Esophagus (tissue), 2 donors: ENCODE results near the gene PUS1. TPM values are rescaled to one million over a fixed set of nuclear protein-coding genes. Genes with fewer than 3 reads are reported as not detected.

Source experiments
- H3K27ac ChIP-seq, 2 donors: one replicate each; pipeline ENCODE4 v1.5.1; 2013; ENCODE audit warnings: low read depth in 2 of 2, mild to moderate bottlenecking in 2 of 2, inconsistent platforms in 1 of 2, low read length in 1 of 2, moderate library complexity in 1 of 2
- H3K27me3 ChIP-seq, 2 donors: one replicate each; pipeline ENCODE4 v1.6.1; 2013; ENCODE audit warnings: low read length in 2 of 2, control low read depth in 1 of 2, mild to moderate bottlenecking in 1 of 2; ENCODE audit not compliant: insufficient read depth in 2 of 2, control insufficient read depth in 1 of 2
- H3K36me3 ChIP-seq, 2 donors: one replicate each; pipeline ENCODE4 v1.6.1; 2013; ENCODE audit warnings: low read length in 1 of 2; ENCODE audit not compliant: control insufficient read depth in 2 of 2, insufficient read depth in 2 of 2
- H3K4me1 ChIP-seq, 2 donors: one replicate each; pipeline ENCODE4 v1.6.1; 2013; ENCODE audit warnings: low read length in 1 of 2; ENCODE audit not compliant: control insufficient read depth in 2 of 2, insufficient read depth in 2 of 2
- H3K4me3 ChIP-seq, 2 donors: one replicate each; pipeline ENCODE4 v1.5.1; 2013; ENCODE audit warnings: low read length in 2 of 2, mild to moderate bottlenecking in 2 of 2, low read depth in 1 of 2, moderate library complexity in 1 of 2
- H3K9me3 ChIP-seq, 2 donors: one replicate each; pipeline ENCODE4 v1.6.1; 2013; ENCODE audit warnings: mild to moderate bottlenecking in 2 of 2, low read depth in 1 of 2, low read length in 1 of 2, moderate library complexity in 1 of 2; ENCODE audit not compliant: control insufficient read depth in 2 of 2, insufficient read depth in 1 of 2
- WGBS, 2 donors: extraction: QIAGEN DNeasy Blood & Tissue Kit; methylation state at CpG; one replicate each; pipeline ENCODE4 v1.1.7; 2013; 5-methylcytosine and 5-hydroxymethylcytosine counted together
- polyA plus RNA-seq, 2 donors: library from polyadenylated mRNA; stranded (reverse); fragments of 200-250 nt; gene quantifications; one replicate each; pipeline ENCODE4 v1.2.3, GENCODE V29; 2013
- donor health status: healthy with polysubstance abuse.
- donor health status: Bipolar disorder and iron deficiency.

PUS1 gene
- polyA plus RNA-seq, 2 donors, result 27.5 to 28.7 TPM

GRCh38 chr12:131894313-131894860 is 34.7 kb upstream of the PUS1 start, which contains the start of gene ULK1:
ULK1 (plus strand) TSS chr12:131894622; CDS start chr12:131895002, 380 bp downstream.
- peaks cover 4 to 8% of the 10 kb centered on the region in 2 donors for H3K4me1 ChIP-seq
- 0 to 1% methylated on average over 42 to 64 of the region's 64 CpGs for WGBS, 2 donors

GRCh38 chr12:131894981-131895639 is 34.0 kb upstream of the PUS1 start:
- Histone ChIP-seq H3K4me1 (peaks cover 4 to 8% of the 10 kb centered on the region in 2 donors), H3K9me3 (no peaks in the 10 kb centered on the region), H3K27me3 (no peaks in the 10 kb centered on the region), H3K4me3 (peak overlapping the region; percentile 57 to 69), H3K36me3 (peaks cover 0 to 7% of the 10 kb centered on the region in 2 donors), H3K27ac (peak overlapping the region; percentile 98 to 99)
- 2 to 3% methylated on average over 25 to 54 of the region's 54 CpGs for WGBS, 2 donors

More at GRCh38 chr12:131894313-131894860, 34.7 kb upstream of the PUS1 start, which contains the start of gene ULK1:
- peak within 1 kb of the TSS; percentile 98 to 99 for H3K27ac ChIP-seq
- H3K27me3 ChIP-seq, result no peaks in the 10 kb centered on the region
- H3K36me3 ChIP-seq, result peaks cover 0 to 7% of the 10 kb centered on the region in 2 donors
- H3K4me3 ChIP-seq, result peak within 1 kb of the TSS; percentile 57 to 70
- no peaks in the 10 kb centered on the region for H3K9me3 ChIP-seq

GRCh38 chr12:131895640-131896079 is 33.4 kb upstream of the PUS1 start:
- Histone ChIP-seq H3K36me3 (peaks cover 0 to 7% of the 10 kb centered on the region in 2 donors), H3K4me1 (peaks cover 4 to 12% of the 10 kb centered on the region in 2 donors), H3K9me3 (no peaks in the 10 kb centered on the region), H3K27me3 (no peaks in the 10 kb centered on the region), H3K4me3 (peak overlapping the region; percentile 57 to 69), H3K27ac (peak overlapping the region; percentile 98 to 99)
- 1 to 4% methylated on average over 12 of the region's 12 CpGs for WGBS, 2 donors

- H3K9me3 ChIP-seq, result no peaks in the 10 kb centered on the region
- peaks cover 4 to 13% of the 10 kb centered on the region in 2 donors for H3K4me1 ChIP-seq
- H3K27ac ChIP-seq, result peak overlapping the region; percentile 98 to 99
- H3K36me3 ChIP-seq, result peaks cover 0 to 7% of the 10 kb centered on the region in 2 donors
- H3K27me3 ChIP-seq, result no peaks in the 10 kb centered on the region
- WGBS, 2 donors, result 2% methylated on average over 38 to 39 of the region's 39 CpGs
- peak overlapping the region; percentile 57 to 69 for H3K4me3 ChIP-seq
These were observed 32.8 kb upstream of the PUS1 start for GRCh38 chr12:131896080-131896810.

GRCh38 chr12:131896811-131897270 is 32.2 kb upstream of the PUS1 start:
- WGBS, 2 donors, result 53 to 56% methylated on average over 14 of the region's 14 CpGs
- H3K27ac ChIP-seq, result peak overlapping the region; percentile 98 to 99
- H3K36me3 ChIP-seq, result peaks cover 0 to 7% of the 10 kb centered on the region in 2 donors
- H3K4me1 ChIP-seq, result peaks cover 7 to 19% of the 10 kb centered on the region in 2 donors
- no peaks in the 10 kb centered on the region for H3K9me3 ChIP-seq
- no peaks in the 10 kb centered on the region for H3K27me3 ChIP-seq
- peak overlapping the region; percentile 57 to 69 for H3K4me3 ChIP-seq

- Histone ChIP-seq H3K4me3 (no peak overlapping the region), H3K27ac (peak overlapping the region; percentile 98 to 99), H3K9me3 (no peaks in the 10 kb centered on the region), H3K27me3 (no peaks in the 10 kb centered on the region), H3K4me1 (peaks cover 12 to 23% of the 10 kb centered on the region in 2 donors), H3K36me3 (peaks cover 0 to 7% of the 10 kb centered on the region in 2 donors)
- 82 to 91% methylated on average over 18 of the region's 18 CpGs for WGBS, 2 donors
These were observed 31.8 kb upstream of the PUS1 start for GRCh38 chr12:131897276-131897675.

- whole genome bisulfite sequencing, 2 donors, result 78 to 83% methylated on average over 9 of the region's 9 CpGs
- H3K4me1 ChIP-seq, result peaks cover 17 to 28% of the 10 kb centered on the region in 2 donors
These were observed 31.2 kb upstream of the PUS1 start for GRCh38 chr12:131897875-131898274.

GRCh38 chr12:131900397-131900796 is 28.7 kb upstream of the PUS1 start:
- peaks cover 0 to 10% of the 10 kb centered on the region in 2 donors for H3K36me3 ChIP-seq
- no peak overlapping the region for H3K27ac ChIP-seq
- WGBS, 2 donors, result 64 to 71% methylated on average over 6 of the region's 6 CpGs
- no peak overlapping the region for H3K4me3 ChIP-seq
- H3K4me1 ChIP-seq, result peaks cover 19 to 39% of the 10 kb centered on the region in 2 donors
- no peaks in the 10 kb centered on the region for H3K27me3 ChIP-seq
- H3K9me3 ChIP-seq, result no peaks in the 10 kb centered on the region

More at GRCh38 chr12:131897875-131898274, 31.2 kb upstream of the PUS1 start:
- Histone ChIP-seq H3K9me3 (no peaks in the 10 kb centered on the region), H3K4me3 (no peak overlapping the region), H3K27me3 (no peaks in the 10 kb centered on the region), H3K27ac (no peak overlapping the region), H3K36me3 (peaks cover 0 to 7% of the 10 kb centered on the region in 2 donors)
